HepG2 (cell line): ENCODE data around the gene FBF1. TPM values are rescaled to one million over a fixed set of nuclear protein-coding genes. Genes with fewer than 3 reads are reported as not detected.
A peak's percentile ranks its signal among the peaks of the same experiment; 100 is the strongest.

Experiments
- ATAC-seq: fragments of 200-7000 bp; cut with Tn5 transposase; 3 replicates; pipeline ENCODE4 v1.9.1; 2020; ENCODE audit warnings: mild to moderate bottlenecking, moderate library complexity
- BruUV-seq: library from RNA; stranded (reverse); fragments of 400-500 nt; replicated peaks from 2 replicates; lab custom pipeline; 2021; lab: Mats Ljungman, UMichigan
- CTCF ChIA-PET: fragments of 300-600 bp; formaldehyde crosslinking; extraction: SDS; loops from one replicate; lab custom pipeline; 2021; ENCODE audit warnings: low total read pairs, inconsistent platforms, low intra/inter-chr PET ratio; lab: Yijun Ruan, JAX
- POLR2A ChIA-PET: fragments of 350-600 bp; sonication (Branson Sonifier 250); formaldehyde crosslinking; loops from one replicate; lab custom pipeline; 2020; ENCODE audit warnings: antibody characterized with exemption, inconsistent platforms; lab: Yijun Ruan, JAX
- DNase-seq: peaks from one replicate; pipeline ENCODE4 v3.0.0-alpha.2; 2015; ENCODE audit warnings: low spot score
- FAIRE-seq: peaks from 3 replicates; lab custom pipeline; 2011; peaks lifted over from hg19 to GRCh38; lab: Jason Lieb, UNC
- H2AFZ ChIP-seq: one replicate; pipeline ENCODE4 v1.6.1; 2011; ENCODE audit warnings: low read length, inconsistent platforms
- H3K27ac ChIP-seq: fragments of 300-600 bp; 3 replicates; pipeline ENCODE4 v1.8.0; 2011; ENCODE audit warnings: mixed run types, mild to moderate bottlenecking, mixed read lengths, low read length, inconsistent platforms; ENCODE audit not compliant: insufficient read depth; ENCODE audit errors: extremely low read length
- H3K27me3 ChIP-seq, 2 experiments: fragments of 200-600 bp in 1 of 2; 2 replicates in 1 of 2; 3 replicates in 1 of 2; pipeline versions ENCODE4 v1.6.0 to v1.8.0; 2011; ENCODE audit warnings: low read length in 2 of 2, mild to moderate bottlenecking in 2 of 2, moderate library complexity in 2 of 2, inconsistent platforms in 1 of 2; ENCODE audit not compliant: insufficient read depth in 2 of 2, control insufficient read depth in 1 of 2
- H3K36me3 ChIP-seq, 2 experiments: fragments of 200-600 bp in 1 of 2; replicated peaks in 1 of 2; 2 replicates in 1 of 2; 3 replicates in 1 of 2; pipeline versions ENCODE4 v1.5.1 to v1.8.0; 2011; ENCODE audit warnings: low read length in 2 of 2, inconsistent platforms in 1 of 2; ENCODE audit not compliant: insufficient read depth in 2 of 2, control insufficient read depth in 1 of 2
- H3K4me1 ChIP-seq: 2 replicates; pipeline ENCODE4 v1.5.1; 2012; ENCODE audit warnings: low read length, inconsistent platforms; ENCODE audit not compliant: insufficient read depth
- H3K4me2 ChIP-seq: 2 replicates; pipeline ENCODE4 v1.6.0; 2011; ENCODE audit warnings: low read depth, low read length, inconsistent platforms
- H3K4me3 ChIP-seq, 3 experiments: fragments of 200-600 bp in 1 of 3; sonication (generic), shearing (Covaris generic) in 1 of 3; replicated peaks in 1 of 3; 2 replicates each; pipeline ENCODE4 v1.5.1; 2011 to 2016; ENCODE audit warnings: low read length in 3 of 3, inconsistent platforms in 2 of 3, low read depth in 2 of 3, mild to moderate bottlenecking in 2 of 3, control low read depth in 1 of 3, mixed read lengths in 1 of 3; ENCODE audit not compliant: insufficient read depth in 1 of 3
- H3K79me2 ChIP-seq: one replicate; pipeline ENCODE4 v1.6.1; 2011; ENCODE audit warnings: low read length, inconsistent platforms; ENCODE audit not compliant: insufficient read depth
- H3K9ac ChIP-seq: 2 replicates; pipeline ENCODE4 v1.6.0; 2011; ENCODE audit warnings: mild to moderate bottlenecking, low read depth, low read length, inconsistent platforms; ENCODE audit not compliant: insufficient read depth
- H3K9me3 ChIP-seq: 2 replicates; pipeline ENCODE4 v1.5.1; 2012; ENCODE audit warnings: mild to moderate bottlenecking, low read length
- H4K20me1 ChIP-seq: 2 replicates; pipeline ENCODE4 v1.6.0; 2011; ENCODE audit warnings: inconsistent platforms, mild to moderate bottlenecking, low read length, moderate library complexity; ENCODE audit not compliant: insufficient read depth
- CENPT ChIP-seq: sonication (generic); formaldehyde crosslinking; IDR thresholded peaks from 2 replicates; pipeline ENCODE4 v1.8.0; 2022; ENCODE audit warnings: low read depth, mild to moderate bottlenecking, moderate library complexity, missing genetic modification reagents
- ETV6 ChIP-seq: sonication (generic); formaldehyde crosslinking; conservative IDR thresholded peaks from 2 replicates; pipeline ENCODE4 v1.4.0; 2020; ENCODE audit warnings: missing genetic modification reagents
- KLF13 ChIP-seq: sonication (generic); formaldehyde crosslinking; IDR thresholded peaks from 2 replicates; pipeline ENCODE4 v1.4.0; 2020; ENCODE audit warnings: mild to moderate bottlenecking, missing genetic modification reagents
- MAF1 ChIP-seq: sonication (generic); formaldehyde crosslinking; IDR thresholded peaks from 2 replicates; pipeline ENCODE4 v1.5.0; 2020; ENCODE audit warnings: missing genetic modification reagents, borderline replicate concordance
- MBNL3 ChIP-seq: fragments of 250-450 bp; sonication (Bioruptor Pico); conservative IDR thresholded peaks from 2 replicates; pipeline ENCODE4 v1.8.0; 2022; ENCODE audit warnings: mild to moderate bottlenecking, inconsistent platforms
- NBN ChIP-seq: fragments of 450-650 bp; conservative IDR thresholded peaks from 2 replicates; pipeline ENCODE4 v1.6.1; 2017
- NFYC ChIP-seq: IDR thresholded peaks from 2 replicates; pipeline ENCODE4 v1.6.1; 2016; ENCODE audit warnings: missing genetic modification reagents, missing compliant biosample characterization
- ONECUT2 ChIP-seq: sonication (generic); formaldehyde crosslinking; IDR thresholded peaks from 2 replicates; pipeline ENCODE4 v1.4.0; 2020; ENCODE audit warnings: missing genetic modification reagents
- PTBP1 ChIP-seq: fragments of 200-400 bp; formaldehyde crosslinking; IDR thresholded peaks from 2 replicates; pipeline ENCODE4 v1.6.1; 2018; ENCODE audit warnings: low read length, low read depth; ENCODE audit not compliant: poor library complexity, severe bottlenecking
- SMAD1 ChIP-seq: sonication (generic); formaldehyde crosslinking; IDR thresholded peaks from 2 replicates; pipeline ENCODE4 v1.4.0; 2020; ENCODE audit warnings: missing genetic modification reagents, low read depth, mild to moderate bottlenecking, borderline replicate concordance
- TEAD3 ChIP-seq: optimal IDR thresholded peaks from 2 replicates; pipeline ENCODE3; 2016; ENCODE audit warnings: borderline replicate concordance
- ZNF282 ChIP-seq: fragments of 450-650 bp; IDR thresholded peaks from 2 replicates; pipeline ENCODE4 v1.6.1; 2018; ENCODE audit not compliant: partially characterized antibody
- ZNF605 ChIP-seq: sonication (generic); formaldehyde crosslinking; IDR thresholded peaks from 2 replicates; pipeline ENCODE4 v1.8.0; 2022; ENCODE audit warnings: mild to moderate bottlenecking, missing genetic modification reagents
- ZNF614 ChIP-seq: IDR thresholded peaks from 2 replicates; pipeline ENCODE4 v1.6.1; 2018; ENCODE audit warnings: missing biosample characterization, missing genetic modification reagents, inconsistent platforms, borderline replicate concordance
- ZNF879 ChIP-seq: sonication (generic); formaldehyde crosslinking; IDR thresholded peaks from 2 replicates; pipeline ENCODE4 v1.8.1; 2023; ENCODE audit warnings: missing genetic modification reagents
- WGBS: methylation state at CpG from one replicate; pipeline ENCODE4 v1.1.6; 2017; ENCODE audit warnings: low lambda C conversion rate; 5-methylcytosine and 5-hydroxymethylcytosine counted together
- in situ Hi-C: cut with HindIII; loops from 2 replicates; pipeline ENCODE4 v1.10.0; 2017; ENCODE audit warnings: low pct_unique_long_range_greater_than_20kb; ENCODE audit not compliant: extremely low pct_ligation_motif_present
- intact Hi-C: fragments of 100-400 bp; cut with micrococcal nuclease; formaldehyde crosslinking; loops from one replicate; pipeline ENCODE4 v1.10.0; 2022; ENCODE audit not compliant: unreplicated experiment
- polyA plus RNA-seq, 8 experiments: library from polyadenylated mRNA; depleted of rRNA in 3 of 8; stranded (reverse) in 7 of 8; unstranded in 1 of 8; fragments of >200 nt; fragmentation: Illumina TruSeq in 4 of 8; extraction: Trizol in 4 of 8; gene quantifications; 2 replicates each; pipeline versions ENCODE4 v1.2.1 to v1.2.3, GENCODE V29; 2011 to 2016; ENCODE audit warnings: low read depth in 4 of 8, missing spikeins in 1 of 8, mixed read lengths in 1 of 8; ENCODE audit not compliant: insufficient read depth in 1 of 8
- total RNA-seq, 5 experiments: library from RNA; depleted of rRNA; stranded (reverse); fragments of >200 nt; fragmentation: Illumina TruSeq; extraction: Trizol; gene quantifications; 2 replicates each; pipeline ENCODE4 v1.2.3, GENCODE V29; 2016; ENCODE audit warnings: low read depth in 1 of 5
- TF ChIP-seq, protein P1 (sequence below): sonication (generic); formaldehyde crosslinking; IDR thresholded peaks from 2 replicates; pipeline ENCODE4 v1.8.0; 2022; ENCODE audit warnings: low read depth, missing genetic modification reagents
- TF ChIP-seq, protein P2 (sequence below): sonication (generic); formaldehyde crosslinking; conservative IDR thresholded peaks from 2 replicates; pipeline ENCODE4 v1.5.0; 2020; ENCODE audit warnings: missing genetic modification reagents
- TF ChIP-seq, protein P3 (sequence below): sonication (generic); formaldehyde crosslinking; IDR thresholded peaks from 2 replicates; pipeline ENCODE4 v1.4.0; 2020; ENCODE audit warnings: missing genetic modification reagents

The FBF1 gene
- total and polyA plus RNA-seq, 2 of the 13 experiments (the other 11 are each of a cell fraction or from before 2014, with no cell fraction given), result 2.4 to 8.1 TPM

DNA sequence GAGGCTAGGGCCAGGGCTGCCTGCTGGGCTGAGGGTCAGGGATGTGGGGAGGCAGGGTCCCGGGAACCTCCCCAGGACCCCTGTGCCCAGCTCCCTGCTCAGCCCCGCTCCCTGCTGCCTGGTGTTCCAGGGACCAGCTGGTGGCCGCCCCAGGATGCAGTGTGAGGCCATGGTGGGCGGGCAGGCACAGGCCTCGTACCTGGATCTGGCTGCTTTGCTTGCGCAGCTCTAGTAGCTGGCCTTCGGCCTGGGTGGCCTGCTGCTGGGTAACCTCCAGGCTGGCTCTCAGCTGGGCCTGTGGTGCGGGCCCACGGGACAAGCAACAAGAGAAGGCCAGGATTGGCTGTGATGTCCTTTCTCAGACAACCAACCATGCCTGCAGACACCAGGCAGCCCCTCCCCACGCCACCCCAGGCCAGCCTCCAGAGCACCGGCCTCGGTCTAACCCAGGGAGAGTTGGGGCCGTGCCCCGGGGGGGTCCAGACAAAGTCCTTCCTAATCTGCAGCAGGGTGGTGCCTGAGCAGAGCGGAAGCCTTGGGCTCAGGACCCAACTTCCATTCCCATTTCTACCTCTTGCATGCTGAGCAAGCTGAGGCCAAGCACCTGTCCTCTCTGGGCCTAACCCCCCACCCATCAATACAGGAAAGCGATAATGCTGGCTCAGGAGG, 48.2 kb downstream of the FBF1 start:
- peak overlapping the region; percentile 91 for H3K4me2 ChIP-seq
- ChIA-PET CTCF (interaction anchor here (1.5 kb wide), 1 partner anchor 16 kb away, joined by 4 read pairs; no protein-coding TSS in a partner anchor), POLR2A (interaction anchor here (0.6 to 12.9 kb wide), 16 partner anchors 8 to 492 kb away, joined by 3 to 423 read pairs (median 10); partner anchors contain the start of genes MRPL38, SPHK1, TRIM47 and UNC13D)
- in situ Hi-C loops (no loop called here), intact Hi-C loops (loop anchor here (5.0 kb wide), 1 partner anchor 35 kb away; the partner anchor contains the start of gene WBP2)
- H3K27me3 ChIP-seq, result no peaks in the 10 kb centered on the region
- peak overlapping the region; percentile 26 to 83 (median 51); a peak in 5 of 6 replicates for H3K4me3 ChIP-seq
- H3K9me3 ChIP-seq, result no peaks in the 10 kb centered on the region
- H3K27ac ChIP-seq, result peak overlapping the region; percentile 64
- FAIRE-seq (peak; percentile 44), DNase-seq (peak; percentile 77), ATAC-seq (peak; percentile 64)
- WGBS, result 8% methylated on average over 9 of the region's 16 CpGs
- peaks cover 10% of the 10 kb centered on the region for H3K79me2 ChIP-seq
- H4K20me1 ChIP-seq, result no peaks in the 10 kb centered on the region
- peaks cover 0 to 1% of the 10 kb centered on the region in 2 experiments; a peak in 1 of 5 replicates for H3K36me3 ChIP-seq
- peak overlapping the region; percentile 71 for H3K9ac ChIP-seq
- no peak overlapping the region for H2AFZ ChIP-seq
- no TSS peak for BruUV-seq
- H3K4me1 ChIP-seq, result peaks cover 61% of the 10 kb centered on the region
- TF ChIP-seq NBN (no peak), TEAD3 (no peak), ZNF879 (0 out of 2 replicates have a peak, but pooled peaks have one; percentile 78), MAF1 (CRISPR knock-in tag) (no peak; the same call in 1 of the 2 replicates), ZNF282 (no peak), ZNF614 (CRISPR knock-in tag) (peak; percentile 40; the same call in 1 of the 2 replicates), SMAD1 (CRISPR knock-in tag) (peak; percentile 96; the same call in 1 of the 2 replicates), KLF13 (0 out of 2 replicates have a peak, but pooled peaks have one; percentile 7), ZNF605 (CRISPR knock-in tag) (no peak), MBNL3 (CRISPR knock-in tag) (no peak), NFYC (CRISPR knock-in tag) (peak; percentile 55), CENPT (no peak), PTBP1 (no peak), ETV6 (CRISPR knock-in tag) (no peak), ONECUT2 (CRISPR knock-in tag) (no peak)
- TF ChIP-seq, protein P1, sequence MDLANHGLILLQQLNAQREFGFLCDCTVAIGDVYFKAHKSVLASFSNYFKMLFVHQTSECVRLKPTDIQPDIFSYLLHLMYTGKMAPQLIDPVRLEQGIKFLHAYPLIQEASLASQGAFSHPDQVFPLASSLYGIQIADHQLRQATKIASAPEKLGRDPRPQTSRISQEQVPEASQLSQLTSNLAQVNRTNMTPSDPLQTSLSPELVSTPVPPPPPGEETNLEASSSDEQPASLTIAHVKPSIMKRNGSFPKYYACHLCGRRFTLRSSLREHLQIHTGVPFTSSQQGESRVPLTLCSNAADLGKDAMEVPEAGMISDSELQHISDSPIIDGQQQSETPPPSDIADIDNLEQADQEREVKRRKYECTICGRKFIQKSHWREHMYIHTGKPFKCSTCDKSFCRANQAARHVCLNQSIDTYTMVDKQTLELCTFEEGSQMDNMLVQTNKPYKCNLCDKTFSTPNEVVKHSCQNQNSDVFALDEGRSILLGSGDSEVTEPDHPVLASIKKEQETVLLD (CRISPR knock-in tag), result no peak
- TF ChIP-seq, protein P2, sequence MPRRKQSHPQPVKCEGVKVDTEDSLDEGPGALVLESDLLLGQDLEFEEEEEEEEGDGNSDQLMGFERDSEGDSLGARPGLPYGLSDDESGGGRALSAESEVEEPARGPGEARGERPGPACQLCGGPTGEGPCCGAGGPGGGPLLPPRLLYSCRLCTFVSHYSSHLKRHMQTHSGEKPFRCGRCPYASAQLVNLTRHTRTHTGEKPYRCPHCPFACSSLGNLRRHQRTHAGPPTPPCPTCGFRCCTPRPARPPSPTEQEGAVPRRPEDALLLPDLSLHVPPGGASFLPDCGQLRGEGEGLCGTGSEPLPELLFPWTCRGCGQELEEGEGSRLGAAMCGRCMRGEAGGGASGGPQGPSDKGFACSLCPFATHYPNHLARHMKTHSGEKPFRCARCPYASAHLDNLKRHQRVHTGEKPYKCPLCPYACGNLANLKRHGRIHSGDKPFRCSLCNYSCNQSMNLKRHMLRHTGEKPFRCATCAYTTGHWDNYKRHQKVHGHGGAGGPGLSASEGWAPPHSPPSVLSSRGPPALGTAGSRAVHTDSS (CRISPR knock-in tag), result no peak
- TF ChIP-seq, protein P3, sequence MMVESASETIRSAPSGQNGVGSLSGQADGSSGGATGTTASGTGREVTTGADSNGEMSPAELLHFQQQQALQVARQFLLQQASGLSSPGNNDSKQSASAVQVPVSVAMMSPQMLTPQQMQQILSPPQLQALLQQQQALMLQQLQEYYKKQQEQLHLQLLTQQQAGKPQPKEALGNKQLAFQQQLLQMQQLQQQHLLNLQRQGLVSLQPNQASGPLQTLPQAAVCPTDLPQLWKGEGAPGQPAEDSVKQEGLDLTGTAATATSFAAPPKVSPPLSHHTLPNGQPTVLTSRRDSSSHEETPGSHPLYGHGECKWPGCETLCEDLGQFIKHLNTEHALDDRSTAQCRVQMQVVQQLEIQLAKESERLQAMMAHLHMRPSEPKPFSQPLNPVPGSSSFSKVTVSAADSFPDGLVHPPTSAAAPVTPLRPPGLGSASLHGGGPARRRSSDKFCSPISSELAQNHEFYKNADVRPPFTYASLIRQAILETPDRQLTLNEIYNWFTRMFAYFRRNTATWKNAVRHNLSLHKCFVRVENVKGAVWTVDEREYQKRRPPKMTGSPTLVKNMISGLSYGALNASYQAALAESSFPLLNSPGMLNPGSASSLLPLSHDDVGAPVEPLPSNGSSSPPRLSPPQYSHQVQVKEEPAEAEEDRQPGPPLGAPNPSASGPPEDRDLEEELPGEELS (CRISPR knock-in tag), result peak; percentile 49; the same call in 1 of the 2 replicates
